ENCODE results near the gene PANK4.

Gene PANK4

DNA sequence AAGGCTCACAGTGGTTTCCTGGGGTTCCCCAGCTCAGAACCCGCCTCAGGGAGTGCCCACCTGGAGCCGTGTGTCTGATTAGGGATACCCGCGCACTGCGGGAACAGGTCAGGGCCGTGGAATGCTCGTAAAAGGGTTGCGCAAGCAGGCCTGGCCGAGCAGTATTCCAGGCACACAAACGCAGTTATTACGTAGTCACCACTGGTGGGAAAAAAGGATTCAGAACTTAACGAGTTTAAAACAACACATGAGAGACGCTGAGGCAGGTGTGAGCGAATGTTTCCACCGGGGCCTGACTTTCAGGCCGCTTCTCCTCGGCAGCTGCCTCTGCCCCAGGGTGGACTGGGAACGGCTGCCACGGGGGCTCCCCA is 32.1 kb downstream of the PANK4 start:
- no peak for DNase-seq

DNA sequence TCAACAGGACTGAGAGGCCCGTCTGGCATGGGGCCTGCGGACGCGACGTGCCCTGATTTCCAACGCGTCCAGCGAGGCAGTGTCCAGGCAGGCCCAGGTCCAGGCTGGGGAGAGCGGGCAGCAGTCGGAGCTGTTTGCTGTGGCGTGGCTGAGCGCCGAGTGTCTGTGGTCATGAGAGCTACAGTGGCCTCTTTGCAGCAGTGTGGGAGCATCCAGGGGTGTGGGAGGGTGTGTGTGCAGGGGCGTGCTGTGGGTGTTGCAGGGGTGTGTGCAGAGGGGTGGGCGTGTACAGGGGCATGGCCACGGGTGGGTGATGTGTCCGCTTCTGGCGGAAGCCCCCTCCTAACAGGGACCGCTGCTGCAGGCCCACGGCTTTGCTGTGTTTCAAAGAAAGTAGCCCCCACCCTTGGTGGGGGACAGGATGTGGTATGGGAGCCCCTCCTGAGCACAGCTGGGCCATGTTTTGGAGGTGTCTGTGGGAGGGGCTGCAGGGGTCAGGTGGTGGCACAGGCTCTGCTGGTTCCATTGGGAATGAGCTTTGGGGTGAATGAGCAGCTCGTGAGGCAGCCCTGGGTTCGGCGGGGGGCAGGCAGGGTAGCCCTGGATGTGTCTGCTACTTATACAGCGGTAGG is 32.6 kb downstream of the PANK4 start:
- DNase-seq, result no peak

DNA sequence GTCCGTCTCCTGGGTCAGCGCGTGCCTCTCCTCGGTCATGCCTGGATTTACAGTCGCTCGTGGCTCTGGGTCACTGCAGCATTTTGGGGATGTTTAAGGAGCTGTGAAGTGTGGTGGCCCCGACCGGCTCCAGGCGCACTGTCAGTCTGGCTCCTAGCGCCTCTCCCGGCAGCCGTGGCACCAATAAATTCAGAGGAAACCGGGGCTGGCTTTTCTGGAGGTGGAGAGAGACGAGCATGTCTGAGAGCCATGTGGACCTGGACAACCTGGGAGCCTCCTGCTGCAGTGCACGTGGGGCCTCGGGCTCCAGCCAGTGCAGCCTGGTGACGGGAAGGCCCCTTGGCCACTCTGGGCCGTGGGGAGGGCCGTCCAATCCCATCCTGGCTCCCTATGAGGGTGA is 33.2 kb downstream of the PANK4 start:
- DNase-seq, result no peak

DNA sequence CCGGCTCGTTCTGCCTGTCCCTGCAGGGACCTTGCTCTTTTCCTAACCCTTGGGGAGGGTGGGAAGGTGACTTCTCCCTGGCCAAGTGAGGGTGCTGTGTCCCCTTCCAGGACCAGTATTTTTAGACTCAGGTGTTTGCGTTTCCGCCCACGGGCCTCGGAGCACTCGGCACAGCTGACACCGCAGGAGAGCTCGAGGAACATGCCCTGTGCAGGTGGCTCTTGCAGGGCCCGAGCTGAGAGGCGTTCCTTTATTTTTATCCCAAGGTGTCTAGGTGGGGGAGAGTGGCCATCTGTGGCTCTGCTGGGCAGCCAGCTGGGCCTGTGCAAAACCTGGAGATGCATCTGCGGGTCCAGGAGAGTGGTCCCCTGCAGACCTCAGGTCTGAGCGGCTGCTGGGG is 34.3 kb downstream of the PANK4 start:
- no peak for DNase-seq

DNA sequence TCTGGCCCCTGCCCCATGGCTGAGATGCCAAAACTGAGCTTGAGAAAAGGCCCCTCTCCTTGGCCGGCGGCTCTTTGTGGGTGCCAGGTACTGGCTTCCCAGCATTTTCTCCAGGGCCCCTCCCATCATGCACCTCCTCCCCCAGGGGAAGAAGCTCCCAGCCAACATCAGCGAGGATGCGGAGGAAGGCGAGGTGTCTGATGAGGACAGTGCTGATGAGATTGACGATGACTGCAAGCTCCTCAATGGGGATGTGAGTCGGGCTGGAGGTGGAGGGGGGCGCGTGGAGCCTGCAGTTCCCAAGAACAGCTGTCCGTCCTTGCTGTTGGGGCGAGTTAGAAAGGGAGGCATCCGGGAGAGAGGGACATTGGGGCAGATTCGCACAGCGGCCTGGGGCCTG is 36.8 kb downstream of the PANK4 start:
- DNase-seq, result no peak

DNA sequence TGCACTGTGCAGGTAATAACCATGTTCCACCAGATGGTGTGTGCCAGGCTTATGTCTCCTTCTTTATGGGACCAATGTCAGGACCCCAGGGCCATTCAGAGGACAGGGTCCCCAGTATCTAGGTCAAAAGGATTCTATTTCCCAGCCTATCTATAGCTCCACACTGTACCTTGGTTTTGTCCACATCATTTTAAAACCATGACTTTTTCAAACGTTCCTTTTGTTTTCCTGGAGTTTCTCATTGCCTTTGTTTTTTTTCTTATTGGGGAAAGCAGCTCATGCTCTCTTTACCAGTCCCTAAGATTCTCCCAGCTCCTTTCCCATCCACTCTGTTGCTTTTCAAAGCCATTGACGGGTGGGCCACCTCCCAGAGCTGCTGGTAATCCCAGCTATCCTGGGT is 37.7 kb downstream of the PANK4 start:
- DNase-seq, result no peak

DNA sequence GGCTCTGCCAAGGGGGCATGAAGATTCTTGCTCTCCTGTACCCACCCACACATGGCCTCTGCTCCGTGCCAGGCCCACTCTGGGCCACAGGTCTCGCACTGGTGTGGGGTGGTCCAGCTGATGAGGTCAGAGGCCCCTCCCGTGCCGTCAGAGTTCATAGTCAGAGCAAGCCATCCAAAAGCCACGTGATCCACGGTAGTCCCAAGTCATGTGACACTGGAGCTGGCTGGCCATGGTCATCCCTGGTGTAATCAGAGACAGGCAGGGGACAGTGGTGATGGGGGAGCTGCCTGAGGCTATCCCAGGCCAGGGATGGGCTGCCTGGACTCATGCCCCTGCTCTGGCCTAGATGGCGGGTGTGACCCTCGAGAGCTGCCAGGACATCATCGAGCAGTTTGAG is 39.8 kb downstream of the PANK4 start:
- DNase-seq, result no peak

DNA sequence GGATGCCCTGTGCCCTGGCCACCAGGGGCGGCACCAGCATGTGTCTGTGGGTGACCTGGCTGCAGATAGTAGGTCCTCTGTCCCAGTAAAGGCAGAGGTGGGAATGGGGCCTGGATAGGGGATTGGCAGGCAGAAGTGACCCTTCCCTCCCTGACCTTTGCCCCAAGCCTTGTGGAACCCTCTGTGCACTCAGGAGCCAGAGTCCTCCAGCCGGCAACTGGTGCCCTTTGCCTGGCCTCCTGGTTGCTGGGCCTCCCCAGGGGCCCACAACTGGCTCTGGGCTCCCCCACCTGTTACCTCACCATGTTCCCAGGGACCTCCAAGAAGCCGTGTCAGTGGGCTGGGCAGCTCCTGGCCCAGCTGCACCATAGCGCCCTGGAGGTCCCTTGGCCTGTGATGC is 40.4 kb downstream of the PANK4 start:
- no peak for DNase-seq

DNA sequence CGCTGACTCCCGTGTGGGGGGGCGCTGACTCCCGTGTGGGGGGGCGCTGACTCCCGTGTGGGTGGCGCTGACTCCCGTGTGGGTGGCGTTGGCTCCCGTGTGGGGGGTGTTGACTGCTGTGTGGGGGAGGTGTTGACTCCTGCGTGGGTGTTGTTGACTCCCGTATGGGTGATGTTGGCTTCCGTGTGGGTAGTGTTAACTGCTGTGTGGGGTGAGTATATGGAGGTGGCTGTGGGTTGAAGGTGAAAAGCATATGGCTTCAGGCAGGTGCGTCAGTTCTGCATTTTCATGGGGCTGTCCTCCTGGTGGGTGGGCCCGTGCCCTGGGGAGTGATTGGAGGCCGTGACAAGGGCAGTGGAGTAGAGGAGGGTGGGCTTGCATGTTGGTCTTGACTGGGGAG is 42.4 kb downstream of the PANK4 start:
- no peak for DNase-seq

DNA sequence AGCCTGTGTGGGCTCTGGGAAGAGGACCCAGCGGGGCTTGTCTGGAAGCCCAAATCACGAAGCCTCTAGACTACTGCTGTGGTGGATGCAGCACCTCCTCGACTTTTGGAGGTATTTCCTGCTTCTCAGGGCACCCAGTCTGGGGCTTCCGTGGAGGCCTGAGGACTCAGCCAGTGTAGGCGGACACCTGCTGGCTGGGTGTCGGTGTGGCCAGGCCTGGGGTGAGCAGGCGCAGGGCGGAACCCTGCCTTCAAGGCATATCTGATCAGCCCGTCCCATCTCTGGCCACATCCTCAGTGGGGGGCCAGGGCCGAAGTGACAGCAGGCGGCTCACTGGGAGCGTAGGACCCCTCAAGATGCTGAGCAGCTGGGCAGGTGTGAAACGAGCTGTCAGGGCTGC is 43.4 kb downstream of the PANK4 start:
- DNase-seq, result no peak

DNA sequence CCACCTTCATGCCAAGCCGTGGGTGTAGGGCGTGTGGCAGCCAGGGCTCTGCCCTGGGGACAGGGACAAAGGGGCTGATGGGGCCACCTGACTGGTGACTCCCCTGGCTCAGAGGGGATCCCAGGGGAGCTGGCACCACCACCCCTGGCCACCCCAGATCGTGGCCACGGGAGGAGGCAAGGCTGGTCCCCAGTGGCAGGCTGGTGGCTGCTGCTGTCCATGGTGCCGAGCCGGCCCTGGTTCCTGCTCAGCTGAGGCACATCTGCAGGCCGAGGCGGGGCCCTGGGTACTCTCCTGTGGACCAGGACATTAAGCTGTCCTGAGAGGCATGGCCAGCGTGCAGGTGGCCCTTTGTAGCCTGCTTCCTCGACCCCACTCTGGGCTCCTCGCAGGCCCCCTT is 43.8 kb downstream of the PANK4 start:
- no peak for DNase-seq

DNA sequence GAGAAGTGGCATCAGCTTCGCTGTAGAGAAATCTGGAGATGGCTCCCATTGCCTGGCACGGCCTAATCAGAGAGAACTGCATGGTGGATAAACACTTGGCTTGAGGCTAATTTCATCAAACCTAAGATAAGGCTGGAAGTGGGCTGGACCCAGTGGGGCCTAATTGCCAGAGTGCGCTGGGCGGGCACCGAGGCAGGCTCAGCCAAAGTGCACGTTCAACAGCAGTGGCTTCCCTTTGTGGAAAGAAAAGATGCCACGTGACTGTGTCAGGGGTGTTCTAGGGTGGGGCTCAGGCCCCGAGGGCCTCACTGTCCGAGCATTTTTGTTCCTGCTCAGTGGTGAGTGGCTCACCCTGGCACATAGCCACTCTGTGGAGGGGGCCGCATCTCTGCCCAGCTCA is 44.5 kb downstream of the PANK4 start:
- no peak for DNase-seq

DNA sequence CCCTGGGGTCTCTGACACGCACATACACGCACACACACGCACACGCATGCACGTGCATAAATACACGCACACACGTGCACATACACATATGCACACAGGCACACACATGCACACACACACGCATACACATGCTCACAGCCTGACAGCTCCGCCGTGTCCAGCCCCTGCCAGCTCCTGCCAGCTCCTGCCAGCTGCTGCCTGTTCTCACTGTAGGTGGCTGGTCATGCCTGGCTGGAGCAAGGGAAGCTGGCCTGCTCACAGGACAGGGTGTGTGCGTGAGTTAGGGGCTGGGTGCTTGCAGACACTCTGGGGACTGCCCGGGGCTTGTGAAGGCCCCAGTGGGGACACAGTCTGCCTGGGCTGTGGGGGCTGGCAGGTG is 45.4 kb downstream of the PANK4 start:
- no peak for DNase-seq

DNA sequence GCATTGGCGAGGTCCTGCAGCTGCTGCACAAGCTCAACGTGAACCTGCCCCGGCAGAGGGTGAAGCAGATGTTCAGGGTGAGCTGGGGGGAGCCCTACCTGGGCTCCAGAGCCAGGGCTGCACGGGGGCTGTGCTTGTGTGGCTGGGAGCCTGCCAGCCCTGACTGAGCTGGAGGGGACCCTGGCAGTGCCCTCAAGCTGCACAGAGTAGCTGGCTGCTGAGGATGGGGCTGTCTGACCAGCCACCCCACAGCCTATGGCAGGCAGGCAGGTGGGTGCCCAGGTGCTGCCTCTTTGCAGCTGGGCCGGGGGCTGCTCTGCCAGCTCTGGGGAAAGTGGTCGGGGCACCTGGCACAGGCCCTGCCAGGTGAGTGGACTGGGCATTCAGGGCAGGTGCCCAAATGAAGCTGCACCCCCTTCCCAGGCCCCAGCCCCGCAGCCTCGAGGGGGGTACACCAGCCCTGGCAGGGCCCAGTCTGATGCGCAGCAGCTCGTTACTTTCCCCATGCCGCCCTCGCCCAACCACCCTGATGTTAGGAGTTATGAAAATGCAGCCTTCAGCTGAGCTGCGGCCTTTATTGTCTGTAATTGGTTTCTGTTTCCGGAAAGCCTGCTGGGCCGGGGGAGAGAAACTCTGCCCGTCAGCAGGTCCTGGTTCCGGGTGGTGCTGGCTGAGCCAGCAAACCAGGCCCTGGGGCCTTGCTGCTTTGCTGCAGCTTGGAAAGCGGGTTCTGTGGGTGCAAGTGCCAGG is 46.0 kb downstream of the PANK4 start:
- DNase-seq, result no peak

DNA sequence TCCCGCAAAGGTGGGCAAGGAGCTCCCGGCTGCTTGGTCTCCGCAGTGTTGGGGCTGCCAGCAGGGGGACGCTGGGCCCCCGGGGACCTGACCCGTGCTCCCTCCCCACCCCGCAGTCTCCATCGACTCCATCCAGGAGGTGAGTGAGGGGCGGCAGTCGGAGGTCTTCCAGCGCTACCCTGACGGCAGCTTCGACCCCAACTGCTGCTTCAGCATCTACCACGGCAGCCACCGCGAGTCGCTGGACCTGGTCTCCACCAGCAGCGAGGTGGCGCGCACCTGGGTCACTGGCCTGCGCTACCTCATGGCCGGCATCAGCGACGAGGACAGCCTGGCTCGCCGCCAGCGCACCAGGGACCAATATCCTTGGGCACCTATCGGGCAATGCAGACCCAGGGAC is 46.8 kb downstream of the PANK4 start:
- DNase-seq, result no peak

DNA sequence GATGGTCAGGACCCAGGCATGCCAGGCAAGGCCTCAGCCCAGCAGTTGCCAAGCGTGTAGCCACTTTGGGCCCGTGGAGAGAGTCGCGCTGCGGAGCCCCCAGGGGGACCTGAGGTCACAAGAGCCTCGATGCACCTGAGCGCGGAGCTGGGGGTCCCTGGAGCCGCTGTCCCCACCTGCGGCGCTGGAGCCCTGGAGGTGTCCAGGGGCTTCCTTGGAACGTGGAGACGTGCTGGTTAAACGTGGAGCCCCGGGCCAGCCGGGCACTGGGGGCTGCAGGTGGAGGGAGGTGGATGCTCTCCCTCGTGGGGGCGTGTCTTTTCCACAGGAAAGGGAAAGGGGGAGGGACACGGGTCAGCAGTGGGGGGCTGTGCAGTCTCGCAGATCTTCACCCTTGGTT is 47.2 kb downstream of the PANK4 start:
- no peak for DNase-seq

DNA sequence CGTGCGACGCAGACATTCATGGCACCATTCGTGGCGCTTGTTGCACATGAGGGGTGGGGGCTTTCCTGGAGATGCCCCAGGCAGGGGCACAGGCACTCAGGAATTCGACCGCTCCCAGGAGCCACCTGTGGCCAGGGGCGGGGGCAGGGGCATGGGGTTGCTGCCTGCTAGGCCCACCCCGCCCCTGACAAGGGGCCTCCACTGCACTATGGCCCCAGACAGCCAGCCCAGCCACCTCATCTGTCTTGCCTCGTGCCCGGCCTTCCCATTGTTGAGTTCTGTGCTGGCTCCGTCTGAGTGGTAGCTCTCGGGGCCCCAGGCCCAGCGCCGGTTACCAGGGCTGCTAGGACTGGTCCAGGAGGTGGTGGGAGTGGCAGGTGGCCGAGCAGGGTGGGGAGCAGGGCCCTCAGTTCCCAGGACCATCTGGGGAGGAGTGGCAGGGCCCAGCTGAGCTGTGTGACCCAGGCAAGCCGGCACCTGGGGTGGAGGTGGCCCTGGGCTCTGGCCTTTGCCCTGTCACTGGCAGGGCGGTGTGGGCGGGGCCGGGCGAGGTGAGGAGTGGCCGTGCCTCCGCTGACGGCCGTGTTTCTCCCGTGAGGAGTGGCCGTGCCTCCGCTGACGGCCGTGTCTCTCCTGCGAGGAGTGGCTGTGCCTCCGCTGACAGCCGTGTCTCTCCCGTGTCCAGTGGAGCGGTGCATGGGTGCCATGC is 48.5 kb downstream of the PANK4 start:
- DNase-seq, result no peak

DNA sequence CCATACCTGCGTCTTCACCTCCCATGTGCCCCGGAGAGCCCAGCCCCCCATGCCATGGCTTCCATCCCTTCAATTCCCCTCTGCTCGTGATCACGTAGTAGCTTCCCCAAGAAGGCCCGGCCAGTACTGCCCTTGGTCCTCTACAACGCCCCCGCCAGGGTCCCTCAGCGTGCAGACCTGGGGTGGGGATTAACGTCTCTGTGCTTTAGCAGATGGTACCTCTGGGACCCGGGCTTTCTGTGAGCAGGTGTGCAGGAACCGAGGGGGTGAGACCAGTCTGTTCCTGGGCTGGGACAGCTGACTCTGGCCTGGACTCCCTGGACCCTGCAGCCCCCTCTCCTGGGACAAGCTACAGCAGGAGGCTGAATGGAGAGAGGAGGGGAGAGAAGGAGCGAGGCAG is 49.1 kb downstream of the PANK4 start:
- no peak for DNase-seq

DNA sequence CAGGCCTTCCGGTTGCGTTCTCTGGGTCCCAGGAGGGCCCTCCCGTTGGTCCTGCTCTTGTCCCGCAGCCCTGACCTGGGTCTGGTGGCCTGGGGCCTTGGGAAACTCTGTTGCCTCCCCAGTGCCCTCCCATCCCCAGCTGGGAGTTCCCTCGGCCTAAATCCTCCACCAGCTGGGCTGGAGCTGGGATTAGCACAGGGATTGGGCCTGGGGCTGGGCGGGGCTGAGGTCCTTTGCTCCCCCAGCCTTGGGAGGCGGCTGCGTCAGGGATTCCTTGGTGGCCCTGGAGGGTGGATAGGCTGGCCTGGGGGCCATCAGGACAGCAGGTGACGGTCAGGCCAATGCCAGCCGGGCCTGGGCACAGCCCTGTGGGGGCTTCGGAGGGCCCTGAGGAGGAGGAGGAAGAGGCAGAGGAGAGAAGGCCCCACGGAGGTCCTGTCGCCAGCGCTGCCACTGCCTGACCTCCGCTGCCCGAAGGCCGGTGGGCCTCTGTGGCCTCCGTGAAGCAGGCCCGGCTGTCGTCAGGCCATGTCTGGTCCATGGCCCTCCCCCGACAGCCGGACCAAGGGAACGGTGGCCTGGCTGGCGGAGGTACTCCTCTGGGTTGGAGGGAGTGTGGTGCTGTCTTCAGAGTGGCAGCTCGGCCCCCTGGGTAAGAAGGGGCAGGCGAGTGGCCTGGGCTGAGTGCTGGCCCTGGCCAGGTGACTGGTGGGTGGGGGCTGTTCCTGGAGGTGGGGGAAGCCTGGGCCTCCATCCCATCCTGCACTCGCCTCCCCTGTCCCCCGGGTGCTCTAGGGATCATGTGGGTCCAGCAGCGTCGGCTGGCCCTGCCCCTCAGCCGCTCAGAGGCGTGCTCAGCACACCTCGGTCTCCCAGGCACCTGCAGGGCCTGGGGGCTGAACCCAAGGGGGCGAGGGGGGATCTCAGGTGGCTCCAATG is 50.1 kb downstream of the PANK4 start, which contains the start of gene PLCH2:
TSS of gene PLCH2 (plus strand) at position 229 of the 939 bp plus-strand sequence. CDS start at position 529, 300 bp downstream.
- DNase-seq, result no peak

DNA sequence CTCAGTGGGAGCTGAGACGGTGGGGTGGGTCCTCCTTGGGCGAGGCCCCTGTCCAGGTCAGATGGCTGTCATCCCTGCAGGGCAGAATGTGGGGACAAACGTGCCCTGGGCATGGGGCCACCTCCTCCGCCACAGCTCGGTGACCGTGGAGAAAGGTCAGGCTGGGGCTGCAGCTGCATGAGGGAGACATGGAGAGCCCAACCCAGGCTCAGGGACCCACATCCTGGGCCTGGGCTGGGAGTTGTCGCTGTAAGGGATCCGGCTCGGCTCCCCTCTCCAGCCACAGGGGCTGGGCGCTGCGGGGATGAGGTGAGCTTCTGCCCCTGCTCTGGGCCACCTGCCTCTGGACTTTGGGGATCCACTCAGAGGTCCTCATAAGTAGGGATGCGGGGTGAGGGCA is 50.8 kb downstream of the PANK4 start:
- DNase-seq, result no peak

DNA sequence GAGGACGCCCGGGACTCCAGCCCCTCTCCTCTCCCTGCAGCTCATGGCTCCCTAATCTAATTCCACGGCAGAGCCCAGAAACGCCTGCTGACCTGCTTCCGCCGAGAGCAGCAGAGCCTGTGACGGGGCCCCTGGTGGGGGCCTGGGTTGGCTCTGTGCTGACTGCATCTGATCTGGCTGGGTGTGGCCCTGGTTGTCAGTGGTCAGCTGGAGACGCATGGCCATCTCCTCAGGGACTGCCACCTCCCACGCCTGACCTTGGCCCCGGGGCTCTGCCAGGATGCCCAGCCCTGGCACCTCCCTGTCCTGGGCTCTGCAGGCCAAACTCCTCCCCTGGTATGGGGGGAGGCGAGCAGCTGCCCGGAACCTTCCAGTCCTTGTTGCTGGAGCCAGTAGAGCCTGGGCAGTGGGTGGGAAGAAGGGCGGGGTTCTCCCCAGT is 51.4 kb downstream of the PANK4 start:
- no peak for DNase-seq

DNA sequence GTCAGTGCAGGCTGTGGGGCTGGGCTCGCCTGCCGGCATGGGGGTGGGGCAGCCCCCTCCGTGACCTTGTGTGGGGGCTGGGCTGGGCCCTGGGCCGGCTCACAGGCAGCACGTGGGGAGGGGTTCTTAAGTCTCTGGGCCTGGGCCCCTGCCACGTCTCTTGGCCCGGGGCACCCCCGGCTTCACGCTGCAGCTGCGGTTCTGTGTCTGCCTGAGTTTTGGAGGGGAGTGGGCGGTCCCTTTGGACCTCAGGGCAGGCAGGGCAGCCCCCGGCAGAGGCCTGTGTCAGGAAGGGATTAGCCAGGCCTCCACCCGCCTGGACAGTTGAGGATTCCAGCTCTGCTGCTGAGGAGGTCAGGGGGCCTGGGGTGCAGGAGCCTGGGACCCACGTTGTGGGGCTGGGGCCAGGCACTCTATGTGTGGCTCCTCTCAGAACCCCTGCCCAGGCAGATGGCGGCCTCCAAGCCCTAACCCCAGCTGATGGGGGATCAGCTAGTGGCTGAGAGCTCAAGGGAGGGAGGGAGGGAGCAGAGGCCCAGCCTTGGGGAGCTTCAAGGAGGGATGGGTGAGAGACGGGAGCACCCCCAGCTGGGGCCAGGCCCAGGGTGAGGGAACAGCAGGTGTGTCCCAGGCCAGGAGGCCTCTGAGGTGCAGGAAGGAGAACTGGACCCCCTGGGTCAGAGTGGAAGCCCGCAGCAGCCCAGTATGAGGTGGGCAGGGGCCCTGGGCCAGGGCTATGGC is 52.1 kb downstream of the PANK4 start:
- DNase-seq, result no peak
